Mesenchymal stem cell (in vitro differentiated cells and primary cell): ENCODE measurements around the gene TJP3.

ENCODE experiments used
- DNase-seq: peaks from one replicate; pipeline ENCODE4 v3.0.0-alpha.2; 2013
- H2AFZ ChIP-seq: one replicate; pipeline ENCODE4 v1.6.1; 2013; ENCODE audit warnings: low read depth, mild to moderate bottlenecking, control low read depth, inconsistent platforms, low read length, moderate library complexity
- H2AK5ac ChIP-seq: 2 replicates; pipeline ENCODE4 v1.6.1; 2013; ENCODE audit warnings: low read length, moderate library complexity, mild to moderate bottlenecking, inconsistent platforms; ENCODE audit not compliant: severe bottlenecking
- H2BK120ac ChIP-seq: one replicate; pipeline ENCODE4 v1.6.1; 2013; ENCODE audit warnings: low read depth, mild to moderate bottlenecking, inconsistent platforms, low read length, moderate library complexity
- H2BK12ac ChIP-seq, 2 experiments: one replicate each; pipeline ENCODE4 v1.6.1; 2013; ENCODE audit warnings: inconsistent platforms in 2 of 2, low read length in 2 of 2, mild to moderate bottlenecking in 2 of 2, moderate library complexity in 2 of 2, control low read depth in 1 of 2
- H2BK15ac ChIP-seq: one replicate; pipeline ENCODE4 v1.6.1; 2013; ENCODE audit warnings: mild to moderate bottlenecking, low read depth, inconsistent platforms; ENCODE audit not compliant: poor library complexity, severe bottlenecking
- H2BK5ac ChIP-seq: 2 replicates; pipeline ENCODE4 v1.6.1; 2013; ENCODE audit warnings: low read depth, mild to moderate bottlenecking, low read length, control low read depth, inconsistent platforms; ENCODE audit not compliant: poor library complexity, severe bottlenecking
- H3K14ac ChIP-seq, 2 experiments: one replicate each; pipeline ENCODE4 v1.6.1; 2013; ENCODE audit warnings: inconsistent platforms in 2 of 2, low read length in 2 of 2, control low read depth in 1 of 2, mild to moderate bottlenecking in 1 of 2, moderate library complexity in 1 of 2
- H3K18ac ChIP-seq, 2 experiments: one replicate each; pipeline ENCODE4 v1.6.1; 2013; ENCODE audit warnings: inconsistent platforms in 2 of 2, low read length in 2 of 2, control low read depth in 1 of 2, low read depth in 1 of 2, mild to moderate bottlenecking in 1 of 2
- H3K23ac ChIP-seq, 2 experiments: one replicate each; pipeline ENCODE4 v1.6.1; 2013; ENCODE audit warnings: inconsistent platforms in 2 of 2, low read length in 2 of 2, mild to moderate bottlenecking in 2 of 2, moderate library complexity in 2 of 2, control low read depth in 1 of 2
- H3K27ac ChIP-seq: 2 replicates; pipeline ENCODE4 v1.5.1; 2013; ENCODE audit warnings: mild to moderate bottlenecking, moderate library complexity, low read length, control low read depth, inconsistent platforms; ENCODE audit not compliant: poor library complexity, severe bottlenecking
- H3K27me3 ChIP-seq, 2 experiments: 2 replicates each; pipeline versions ENCODE4 v1.6.1 to v1.7.0; 2013; ENCODE audit warnings: low read length in 2 of 2, mild to moderate bottlenecking in 2 of 2, moderate library complexity in 2 of 2, control low read depth in 1 of 2, inconsistent platforms in 1 of 2; ENCODE audit not compliant: control insufficient read depth in 1 of 2, insufficient read depth in 1 of 2
- H3K36me3 ChIP-seq, 2 experiments: 2 replicates each; pipeline versions ENCODE4 v1.6.1 to v1.7.0; 2013; ENCODE audit warnings: low read length in 2 of 2, control low read depth in 1 of 2, inconsistent platforms in 1 of 2, low read depth in 1 of 2, mild to moderate bottlenecking in 1 of 2; ENCODE audit not compliant: insufficient read depth in 2 of 2, control insufficient read depth in 1 of 2
- H3K4ac ChIP-seq, 2 experiments: one replicate each; pipeline ENCODE4 v1.6.1; 2013; ENCODE audit warnings: inconsistent platforms in 2 of 2, low read length in 2 of 2, mild to moderate bottlenecking in 2 of 2, moderate library complexity in 2 of 2, control low read depth in 1 of 2, low read depth in 1 of 2
- H3K4me1 ChIP-seq: 2 replicates; pipeline ENCODE4 v1.6.1; 2013; ENCODE audit warnings: low read depth, low read length, control low read depth; ENCODE audit not compliant: control insufficient read depth, insufficient read depth
- H3K4me2 ChIP-seq: 2 replicates; pipeline ENCODE4 v1.6.1; 2013; ENCODE audit warnings: low read length, mild to moderate bottlenecking, inconsistent platforms; ENCODE audit not compliant: poor library complexity, severe bottlenecking
- H3K4me3 ChIP-seq, 2 experiments: 2 replicates each; pipeline versions ENCODE4 v1.5.1 to v1.7.0; 2013; ENCODE audit warnings: low read length in 2 of 2, mild to moderate bottlenecking in 2 of 2, control low read depth in 1 of 2, low read depth in 1 of 2; ENCODE audit not compliant: insufficient read depth in 1 of 2
- H3K79me1 ChIP-seq: replicated peaks from 2 replicates; pipeline ENCODE4 v1.6.1; 2013; ENCODE audit warnings: mild to moderate bottlenecking, control low read depth, low read length, inconsistent platforms; ENCODE audit not compliant: poor library complexity, severe bottlenecking
- H3K9ac ChIP-seq: 2 replicates; pipeline ENCODE4 v1.7.0; 2013; ENCODE audit warnings: mild to moderate bottlenecking, low read length, moderate library complexity
- H3K9me3 ChIP-seq: 2 replicates; pipeline ENCODE4 v1.7.0; 2013; ENCODE audit warnings: mild to moderate bottlenecking, low read length; ENCODE audit not compliant: control insufficient read depth
- H4K8ac ChIP-seq: one replicate; pipeline ENCODE4 v1.6.1; 2013; ENCODE audit warnings: inconsistent platforms, mild to moderate bottlenecking, low read length, moderate library complexity
- H4K91ac ChIP-seq: one replicate; pipeline ENCODE4 v1.6.1; 2013; ENCODE audit warnings: mild to moderate bottlenecking, low read length, inconsistent platforms
- WGBS: methylation state at CpG from one replicate; pipeline ENCODE4 v1.1.7; 2013; ENCODE audit warnings: mixed read lengths; 5-methylcytosine and 5-hydroxymethylcytosine counted together

Gene TJP3

GRCh38 chr19:3778104-3778867, 70.1 kb downstream of the TJP3 start:
- H3K18ac ChIP-seq = no peak overlapping the region
- no peak overlapping the region for H3K23ac ChIP-seq
- H2AFZ ChIP-seq = no peak overlapping the region
- no peaks in the 10 kb centered on the region for H3K79me1 ChIP-seq
- H3K27me3 ChIP-seq = peaks cover 0 to 9% of the 10 kb centered on the region in 2 experiments
- H4K91ac ChIP-seq = no peak overlapping the region
- H2AK5ac ChIP-seq = no peak overlapping the region
- DNase-seq = no peak
- WGBS = 92% methylated on average over 37 of the region's 37 CpGs
- no peaks in the 10 kb centered on the region for H3K36me3 ChIP-seq
- H2BK5ac ChIP-seq = no peak overlapping the region
- H2BK15ac ChIP-seq = no peak overlapping the region
- H4K8ac ChIP-seq = no peak overlapping the region
- H3K4me2 ChIP-seq = no peak overlapping the region
- no peak overlapping the region for H2BK12ac ChIP-seq
- no peak overlapping the region for H3K9ac ChIP-seq
- no peak overlapping the region for H2BK120ac ChIP-seq
- no peak overlapping the region for H3K27ac ChIP-seq
- peaks cover 20% of the 10 kb centered on the region for H3K9me3 ChIP-seq
- no peak overlapping the region for H3K14ac ChIP-seq
- H3K4ac ChIP-seq = no peak overlapping the region
- H3K4me3 ChIP-seq = no peak overlapping the region
- no peaks in the 10 kb centered on the region for H3K4me1 ChIP-seq

- H3K9me3 ChIP-seq = peaks cover 20% of the 10 kb centered on the region
- H2BK5ac ChIP-seq = no peak overlapping the region
- WGBS = 81% methylated on average over 38 of the region's 44 CpGs
- H3K18ac ChIP-seq = no peak overlapping the region
- no peak overlapping the region for H2AK5ac ChIP-seq
- H3K14ac ChIP-seq = no peak overlapping the region
- H3K4me1 ChIP-seq = no peaks in the 10 kb centered on the region
- no peak overlapping the region for H2BK15ac ChIP-seq
- no peak overlapping the region for H3K27ac ChIP-seq
- H3K4me3 ChIP-seq = no peak overlapping the region
- DNase-seq = no peak
- no peak overlapping the region for H2BK12ac ChIP-seq
- no peak overlapping the region for H3K4me2 ChIP-seq
- no peak overlapping the region for H4K8ac ChIP-seq
- H3K36me3 ChIP-seq = no peaks in the 10 kb centered on the region
- no peak overlapping the region for H3K4ac ChIP-seq
- no peak overlapping the region for H3K23ac ChIP-seq
- H3K79me1 ChIP-seq = no peaks in the 10 kb centered on the region
- no peak overlapping the region for H2BK120ac ChIP-seq
- no peak overlapping the region for H3K9ac ChIP-seq
- no peak overlapping the region for H2AFZ ChIP-seq
- H3K27me3 ChIP-seq = peaks cover 3 to 13% of the 10 kb centered on the region in 2 experiments
- H4K91ac ChIP-seq = no peak overlapping the region
These were observed 70.9 kb downstream of the TJP3 start for GRCh38 chr19:3778899-3779723.

DNA sequence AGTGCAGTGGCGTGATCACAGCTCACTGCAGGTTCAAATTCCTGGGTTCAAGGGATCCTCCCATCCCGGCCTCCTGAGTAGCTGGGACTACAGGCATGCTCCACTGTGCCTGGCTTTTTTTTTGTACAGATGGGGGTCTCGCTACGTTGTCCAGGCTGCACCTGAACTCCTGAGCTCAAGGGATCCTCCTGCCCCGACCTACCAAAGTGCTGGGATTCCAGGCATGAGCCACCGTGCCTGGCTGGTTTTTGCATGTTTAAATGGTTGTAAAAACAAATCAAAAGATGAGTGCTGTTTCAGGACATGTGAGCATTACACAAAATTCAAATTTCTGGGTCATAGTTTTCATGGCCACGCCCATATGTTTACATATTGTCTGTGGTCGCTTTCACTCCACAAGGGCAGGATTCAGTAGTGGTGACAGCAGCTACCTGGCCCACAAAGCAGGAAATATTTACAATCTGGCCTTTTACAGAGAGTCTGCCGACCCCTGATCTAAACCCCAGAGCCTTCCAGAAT, 72.7 kb downstream of the TJP3 start:
- no peak overlapping the region for H3K27ac ChIP-seq
- no peak overlapping the region for H2BK15ac ChIP-seq
- no peak overlapping the region for H3K4me3 ChIP-seq
- H2AFZ ChIP-seq = no peak overlapping the region
- WGBS = 93% methylated on average over 9 of the region's 9 CpGs
- no peak overlapping the region for H3K4me2 ChIP-seq
- no peak overlapping the region for H4K8ac ChIP-seq
- no peaks in the 10 kb centered on the region for H3K36me3 ChIP-seq
- H2BK5ac ChIP-seq = no peak overlapping the region
- no peak overlapping the region for H2BK120ac ChIP-seq
- no peak overlapping the region for H4K91ac ChIP-seq
- no peaks in the 10 kb centered on the region for H3K79me1 ChIP-seq
- H2AK5ac ChIP-seq = no peak overlapping the region
- peaks cover 16 to 22% of the 10 kb centered on the region in 2 experiments for H3K27me3 ChIP-seq
- no peak overlapping the region for H3K14ac ChIP-seq
- no peak overlapping the region for H3K18ac ChIP-seq
- no peak overlapping the region for H3K9ac ChIP-seq
- no peak overlapping the region for H3K23ac ChIP-seq
- H3K4me1 ChIP-seq = peaks cover 7% of the 10 kb centered on the region
- H3K4ac ChIP-seq = no peak overlapping the region
- DNase-seq = no peak
- H3K9me3 ChIP-seq = peaks cover 20% of the 10 kb centered on the region
- no peak overlapping the region for H2BK12ac ChIP-seq

DNA sequence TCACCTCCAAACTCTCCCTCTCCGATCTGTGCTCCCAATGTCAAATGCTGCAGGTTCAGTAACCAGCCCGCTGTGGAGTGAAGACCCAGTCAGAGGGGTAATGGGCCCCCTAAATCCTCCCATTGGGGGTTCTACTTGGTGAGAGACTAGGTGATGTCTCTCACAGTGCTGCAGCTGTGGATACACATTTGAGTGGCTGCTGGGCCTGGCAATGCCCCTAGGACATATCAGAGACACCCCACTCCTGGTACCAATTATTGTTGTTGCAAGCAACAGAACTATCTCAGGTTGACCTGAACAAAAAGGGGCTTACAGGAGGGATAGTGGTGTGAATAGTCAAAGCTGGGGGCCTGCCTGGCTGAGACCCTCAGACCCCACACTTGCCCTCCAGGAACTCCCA, 73.4 kb downstream of the TJP3 start:
- no peak overlapping the region for H3K9ac ChIP-seq
- no peak overlapping the region for H3K27ac ChIP-seq
- peaks cover 10% of the 10 kb centered on the region for H3K4me1 ChIP-seq
- no peak for DNase-seq
- no peaks in the 10 kb centered on the region for H3K36me3 ChIP-seq
- peaks cover 19 to 24% of the 10 kb centered on the region in 2 experiments for H3K27me3 ChIP-seq
- H3K14ac ChIP-seq = no peak overlapping the region
- 86% methylated on average over 2 of the region's 2 CpGs for WGBS
- H3K4me2 ChIP-seq = no peak overlapping the region
- H3K4ac ChIP-seq = no peak overlapping the region
- H3K79me1 ChIP-seq = no peaks in the 10 kb centered on the region
- H2BK15ac ChIP-seq = no peak overlapping the region
- H3K18ac ChIP-seq = no peak overlapping the region
- no peak overlapping the region for H3K4me3 ChIP-seq
- H2BK12ac ChIP-seq = no peak overlapping the region
- H3K23ac ChIP-seq = no peak overlapping the region
- H3K9me3 ChIP-seq = peaks cover 20% of the 10 kb centered on the region
- H2AFZ ChIP-seq = no peak overlapping the region
- no peak overlapping the region for H2BK120ac ChIP-seq
- H4K91ac ChIP-seq = no peak overlapping the region
- no peak overlapping the region for H4K8ac ChIP-seq
- H2BK5ac ChIP-seq = no peak overlapping the region
- H2AK5ac ChIP-seq = no peak overlapping the region
